Heart left ventricle (tissue), 13 donors: ENCODE results near the gene TAB3.

ENCODE experiments used
- CTCF ChIP-seq, 12 donors: fragments of 200-600 bp; sonication (generic) in 4 of 12; IDR thresholded peaks; one replicate each; pipeline versions ENCODE4 v1.5.0 to v1.8.0; 2018 to 2022; ENCODE audit warnings: antibody characterized with exemption in 12 of 12, mild to moderate bottlenecking in 5 of 12
- POLR2A ChIP-seq, 2 donors: fragments of 450-650 bp; IDR thresholded peaks; one replicate each; pipeline ENCODE4 v1.6.1; 2017; ENCODE audit warnings: antibody characterized with exemption in 2 of 2, mild to moderate bottlenecking in 2 of 2, moderate library complexity in 2 of 2
- donor health status: ischemic (EF 13 %, LVEDD 7.1; RV severe dilation, severe dysfunction).
- donor health status: DM: no; HTN: yes; CAD: no.
- donor health status: DM: no; HTN: no; CAD: no.
- donor health status: ischemic (EF 25% LVEDD 6.9; RV normal size, moderate dysfunction).
- donor health status: ischemic (EF 25% LVEDD 5.7; RV mildly dilated, moderate dysfunction).
- donor health status: ischemic (EF 35%, LVEDD 5.7; RV mildly dilated, moderate dysfunction).
- donor health status: nonischemic (EF 11% LVEDD 7.7; RV severe dilation, severe dysfunction).
- donor health status: DM: yes; HTN: yes; CAD: no.
- donor health status: PGD.
- donor health status: ischemic (EF 29% LVEDD 5.4; RV normal size, mild dysfunction).
- donor health status: nonischemic (EF 23%, LVEDD 6.1; RV moderate dilation, normal function).

DNA sequence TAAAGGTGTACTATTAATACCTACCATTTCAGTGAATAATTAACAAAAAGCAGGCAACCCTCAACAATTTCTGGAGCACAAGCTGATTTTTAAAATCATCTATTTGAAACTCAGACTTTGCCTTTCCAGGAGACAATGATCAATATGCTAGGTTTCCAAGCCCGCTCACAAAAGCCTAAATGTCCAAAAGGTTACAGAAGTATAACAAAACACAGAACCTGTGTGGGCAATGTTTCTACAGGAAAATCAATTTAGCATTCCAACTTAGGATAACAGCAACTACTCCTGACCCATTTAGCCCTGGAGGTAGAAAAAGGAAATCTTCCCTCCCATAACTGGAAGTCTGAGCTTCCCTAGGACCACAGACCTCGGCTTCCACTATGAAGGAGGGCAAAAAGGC, 3.9 kb downstream of the TAB3 start:
- TF ChIP-seq CTCF (IDR thresholded peaks at IDR 0.05): no peak
- no peak for TF ChIP-seq POLR2A (IDR thresholded peaks at IDR 0.05)
